GM12892 (cell line): ENCODE data around the gene MOB3B.
A peak's percentile ranks its signal among the peaks of the same experiment; 100 is the strongest.

ENCODE experiments used
- DNase-seq: peaks from one replicate; pipeline ENCODE4 v3.0.0; 2011; ENCODE audit not compliant: insufficient read length
- FAIRE-seq: peaks from 2 replicates; lab custom pipeline; 2011; peaks lifted over from hg19 to GRCh38; lab: Jason Lieb, UNC
- POLR2A ChIP-seq: IDR thresholded peaks from 2 replicates; pipeline ENCODE4 v1.6.1; 2011; ENCODE audit warnings: low read depth, low read length, control low read depth
- POLR2AphosphoS5 ChIP-seq: IDR thresholded peaks from 2 replicates; pipeline ENCODE4 v1.6.1; 2011; ENCODE audit warnings: low read depth, low read length, control low read depth
- TAF1 ChIP-seq: IDR thresholded peaks from 2 replicates; pipeline ENCODE4 v1.6.1; 2011; ENCODE audit warnings: low read depth, mild to moderate bottlenecking, control low read depth, low read length, borderline replicate concordance

Gene MOB3B

GRCh38 chr9:27563738-27564430 is 34.3 kb upstream of the MOB3B start:
- no peak for DNase-seq
- no peak for FAIRE-seq
- TF ChIP-seq TAF1 (no peak), POLR2A (no peak), POLR2AphosphoS5 (no peak)

- FAIRE-seq (no peak), DNase-seq (no peak)
- TF ChIP-seq TAF1 (no peak), POLR2AphosphoS5 (no peak), POLR2A (no peak)
Observed at GRCh38 chr9:27561685-27562084, 32.1 kb upstream of the MOB3B start.

- FAIRE-seq, result no peak
- TF ChIP-seq TAF1 (no peak), POLR2AphosphoS5 (no peak), POLR2A (no peak)
- no peak for DNase-seq
Observed at GRCh38 chr9:27560457-27560856, 30.8 kb upstream of the MOB3B start.

GRCh38 chr9:27558307-27558706 is 28.7 kb upstream of the MOB3B start:
- DNase-seq (no peak), FAIRE-seq (no peak)

GRCh38 chr9:27556470-27556869 is 26.9 kb upstream of the MOB3B start:
- no peak for TF ChIP-seq TAF1
- TF ChIP-seq POLR2A, result no peak
- no peak for TF ChIP-seq POLR2AphosphoS5
- FAIRE-seq (no peak), DNase-seq (no peak)

More at GRCh38 chr9:27558307-27558706, 28.7 kb upstream of the MOB3B start:
- TF ChIP-seq POLR2AphosphoS5 (no peak), TAF1 (no peak), POLR2A (no peak)

- DNase-seq (no peak), FAIRE-seq (no peak)
- TF ChIP-seq POLR2AphosphoS5 (no peak), TAF1 (no peak), POLR2A (no peak)
Observed at GRCh38 chr9:27554712-27555111, 25.1 kb upstream of the MOB3B start.

GRCh38 chr9:27549196-27549755 is 19.7 kb upstream of the MOB3B start:
- FAIRE-seq, result no peak

GRCh38 chr9:27548055-27548741 is 18.6 kb upstream of the MOB3B start:
- TF ChIP-seq TAF1 (no peak), POLR2A (no peak), POLR2AphosphoS5 (no peak)
- DNase-seq, result no peak
- FAIRE-seq, result no peak

More at GRCh38 chr9:27549196-27549755, 19.7 kb upstream of the MOB3B start:
- no peak for DNase-seq
- TF ChIP-seq POLR2AphosphoS5, result no peak
- no peak for TF ChIP-seq TAF1
- no peak for TF ChIP-seq POLR2A

GRCh38 chr9:27545471-27545870 is 15.9 kb upstream of the MOB3B start:
- peak; percentile 5 for FAIRE-seq
- TF ChIP-seq POLR2A (no peak), TAF1 (no peak), POLR2AphosphoS5 (no peak)
- DNase-seq, result no peak

- TF ChIP-seq POLR2AphosphoS5 (no peak), POLR2A (no peak), TAF1 (no peak)
- DNase-seq (no peak), FAIRE-seq (no peak)
Observed at GRCh38 chr9:27542508-27542907, 12.9 kb upstream of the MOB3B start.

- FAIRE-seq, result no peak
- no peak for TF ChIP-seq POLR2A
- no peak for DNase-seq
Observed at GRCh38 chr9:27541740-27542139, 12.1 kb upstream of the MOB3B start.

GRCh38 chr9:27540502-27540901 is 10.9 kb upstream of the MOB3B start:
- no peak for FAIRE-seq
- TF ChIP-seq POLR2A (no peak), POLR2AphosphoS5 (no peak), TAF1 (no peak)
- DNase-seq, result no peak
